Progenitor cell of endocrine pancreas (in vitro differentiated cells): Measurements from ENCODE around the gene EEF2K. TPM values are rescaled to one million over a fixed set of nuclear protein-coding genes. Genes with fewer than 3 reads are reported as not detected.
"Not testable (repeated sequence)": the region's sequence is repeated elsewhere in the genome, so short reads cannot be mapped to it uniquely, and the experiment has no call there.

Source experiments
- DNase-seq: peaks from one replicate; pipeline ENCODE4 v3.0.0; 2021; ENCODE audit warnings: low spot score; ENCODE audit not compliant: unreplicated experiment
- H3K27ac Mint-ChIP-seq: 2 replicates; pipeline ENCODE4 v1.8.0; 2021; ENCODE audit warnings: mild to moderate bottlenecking, moderate library complexity, mixed read lengths
- H3K27me3 Mint-ChIP-seq: 2 replicates; pipeline ENCODE4 v1.8.0; 2021; ENCODE audit warnings: mixed read lengths
- H3K36me3 Mint-ChIP-seq: 2 replicates; pipeline ENCODE4 v1.8.0; 2022; ENCODE audit warnings: mixed read lengths; ENCODE audit not compliant: insufficient read depth
- H3K4me1 Mint-ChIP-seq: 2 replicates; pipeline ENCODE4 v1.8.0; 2021; ENCODE audit warnings: low read depth, mixed read lengths
- H3K4me3 Mint-ChIP-seq: 2 replicates; pipeline ENCODE4 v1.8.0; 2021; ENCODE audit warnings: low read depth, mild to moderate bottlenecking, moderate library complexity, mixed read lengths
- H3K9me3 Mint-ChIP-seq: 2 replicates; pipeline ENCODE4 v1.8.0; 2021; ENCODE audit warnings: low read depth, mixed read lengths
- CTCF ChIP-seq: fragments of 200-600 bp; sonication (generic); IDR thresholded peaks from one replicate; pipeline ENCODE4 v1.5.0; 2021; ENCODE audit warnings: antibody characterized with exemption, mild to moderate bottlenecking; ENCODE audit not compliant: unreplicated experiment
- total RNA-seq: library from RNA; stranded (reverse); gene quantifications from 2 replicates; pipeline ENCODE4 v1.2.1, GENCODE V29; 2021

EEF2K gene
- total RNA-seq, 1 donor from 2014 or later, result 15.4 TPM

DNA sequence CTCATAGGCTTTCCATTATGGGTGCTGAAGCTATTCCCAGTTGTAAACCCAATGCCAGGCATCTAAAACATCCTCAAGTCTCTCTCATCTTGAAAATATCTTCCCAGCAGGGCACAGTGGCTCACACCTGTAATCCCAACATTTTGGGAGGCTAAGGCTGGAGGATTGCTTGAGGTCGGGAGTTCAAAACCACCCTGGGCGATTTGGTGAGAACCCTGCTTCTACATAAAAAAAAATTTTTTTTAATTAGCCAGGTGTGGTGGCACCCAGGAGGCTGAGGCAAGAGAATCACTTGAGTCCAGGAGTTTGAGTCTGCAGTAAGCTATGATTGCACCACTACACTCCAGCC is 13.0 kb upstream of the EEF2K start:
- Mint-ChIP-seq H3K4me1 (peaks cover 11% of the 10 kb centered on the region), H3K9me3 (no peaks in the 10 kb centered on the region), H3K4me3 (no peak overlapping the region), H3K36me3 (peaks cover 2% of the 10 kb centered on the region), H3K27ac (no peak overlapping the region), H3K27me3 (peaks cover 15% of the 10 kb centered on the region)
- DNase-seq, result no peak
- TF ChIP-seq CTCF, result no peak

DNA sequence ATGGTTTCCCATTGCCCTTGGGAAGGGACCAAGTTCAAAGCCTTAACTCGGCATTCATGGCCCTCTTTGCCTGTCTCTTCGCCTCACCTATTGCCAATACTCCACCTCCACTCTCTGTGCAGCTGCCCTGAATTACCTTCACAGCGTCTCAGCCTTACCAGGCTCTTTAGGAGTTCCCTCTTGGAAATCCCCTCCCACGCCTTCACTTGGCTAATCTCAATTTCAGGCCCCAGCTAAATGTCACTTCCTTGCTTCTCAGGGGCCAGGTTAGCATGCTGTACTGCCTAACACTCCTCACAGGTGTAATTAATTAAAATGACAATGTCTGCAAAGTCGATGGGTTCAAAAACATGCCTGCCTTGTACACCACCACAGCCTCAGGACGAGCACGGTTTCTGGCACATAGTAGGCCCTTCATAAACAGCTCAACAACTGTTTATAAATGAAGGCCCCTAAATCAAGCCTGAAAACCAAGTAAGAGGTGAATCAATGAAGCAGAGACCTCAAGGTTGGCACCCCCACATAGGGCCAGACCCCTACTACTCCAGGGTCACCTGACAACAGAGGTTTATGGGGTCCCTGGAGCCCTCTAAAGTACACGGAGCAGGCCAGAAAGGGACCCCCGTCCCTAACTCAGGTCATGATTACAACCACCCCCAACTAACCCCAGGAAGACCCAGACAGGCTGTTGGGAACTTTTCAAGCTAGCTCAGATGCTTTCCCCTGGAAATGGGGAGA is 11.2 kb upstream of the EEF2K start:
- no peak for TF ChIP-seq CTCF
- H3K36me3 Mint-ChIP-seq, result peaks cover 2% of the 10 kb centered on the region
- H3K27me3 Mint-ChIP-seq, result peaks cover 9% of the 10 kb centered on the region
- peak overlapping the region; percentile 100 for H3K27ac Mint-ChIP-seq
- H3K4me1 Mint-ChIP-seq, result peaks cover 5% of the 10 kb centered on the region
- H3K9me3 Mint-ChIP-seq, result no peaks in the 10 kb centered on the region
- H3K4me3 Mint-ChIP-seq, result peak overlapping the region; percentile 85
- no peak for DNase-seq

DNA sequence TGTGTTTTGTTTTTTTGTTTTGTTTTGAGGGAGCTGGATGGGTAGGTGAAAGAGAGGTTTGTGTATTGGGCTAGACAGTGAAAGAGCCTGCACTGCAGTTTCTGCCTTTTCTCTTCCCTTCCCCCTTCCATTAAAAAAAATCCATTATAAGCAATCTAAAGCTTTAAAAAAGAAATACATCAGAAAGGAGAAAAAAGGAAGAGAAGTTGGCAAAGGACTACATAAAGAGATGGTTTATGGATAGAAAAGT is 10.7 kb upstream of the EEF2K start:
- peaks cover 2% of the 10 kb centered on the region for H3K36me3 Mint-ChIP-seq
- H3K27me3 Mint-ChIP-seq, result peaks cover 9% of the 10 kb centered on the region
- peaks cover 5% of the 10 kb centered on the region for H3K4me1 Mint-ChIP-seq
- peak overlapping the region; percentile 100 for H3K27ac Mint-ChIP-seq
- H3K9me3 Mint-ChIP-seq, result no peaks in the 10 kb centered on the region
- peak overlapping the region; percentile 85 for H3K4me3 Mint-ChIP-seq
- TF ChIP-seq CTCF, result no peak
- no peak for DNase-seq

- peak; percentile 95 for DNase-seq
- peak overlapping the region; percentile 85 for H3K4me3 Mint-ChIP-seq
- H3K9me3 Mint-ChIP-seq, result no peaks in the 10 kb centered on the region
- peaks cover 2% of the 10 kb centered on the region for H3K36me3 Mint-ChIP-seq
- peak overlapping the region; percentile 100 for H3K27ac Mint-ChIP-seq
- peak; percentile 87 for TF ChIP-seq CTCF
- peaks cover 9% of the 10 kb centered on the region for H3K27me3 Mint-ChIP-seq
- peaks cover 5% of the 10 kb centered on the region for H3K4me1 Mint-ChIP-seq
These were observed 10.2 kb upstream of the EEF2K start for GRCh38 chr16:22195695-22196558.

- not testable (repeated sequence) for H3K27ac Mint-ChIP-seq, DNase-seq, H3K27me3 Mint-ChIP-seq, H3K4me1 Mint-ChIP-seq, H3K36me3 Mint-ChIP-seq, H3K9me3 Mint-ChIP-seq
- H3K4me3 Mint-ChIP-seq, result peak overlapping the region; percentile 85
These were observed 9.4 kb upstream of the EEF2K start for GRCh38 chr16:22196559-22197168.
